H4 (cell line): ENCODE results near the gene AFF2. TPM values are rescaled to one million over a fixed set of nuclear protein-coding genes. Genes with fewer than 3 reads are reported as not detected.

Experiments used
- DNase-seq: peaks from one replicate; pipeline ENCODE4 v3.0.0-alpha.2; 2015; ENCODE audit warnings: low spot score
- total RNA-seq: library from RNA; depleted of rRNA; stranded (reverse); fragments of >200 nt; shearing (Covaris generic); gene quantifications from 2 replicates; pipeline ENCODE4 v1.2.3, GENCODE V29; 2014

AFF2 gene
- total RNA-seq, 1 experiment from 2014 or later: under 0.01 TPM

DNA sequence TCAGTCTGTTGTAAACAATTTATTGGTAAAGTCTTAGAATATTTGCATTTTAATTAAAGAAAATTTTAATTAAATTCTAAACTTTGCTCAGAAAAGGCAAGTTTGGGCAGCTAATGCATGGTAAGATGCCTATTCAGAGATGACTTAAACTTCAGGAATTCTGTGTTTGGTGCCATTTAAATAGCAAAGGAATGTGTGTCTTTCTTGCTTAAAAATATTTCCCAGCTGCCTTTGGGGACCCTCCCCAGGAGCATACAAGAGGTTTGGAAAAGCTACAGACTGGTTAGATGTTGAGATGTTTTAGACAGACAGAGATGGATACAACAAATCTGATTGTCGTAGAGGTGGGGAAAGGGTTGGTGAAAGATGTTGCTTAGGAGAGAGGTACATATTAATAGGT is 36.5 kb downstream of the AFF2 start:
- no peak for DNase-seq

DNA sequence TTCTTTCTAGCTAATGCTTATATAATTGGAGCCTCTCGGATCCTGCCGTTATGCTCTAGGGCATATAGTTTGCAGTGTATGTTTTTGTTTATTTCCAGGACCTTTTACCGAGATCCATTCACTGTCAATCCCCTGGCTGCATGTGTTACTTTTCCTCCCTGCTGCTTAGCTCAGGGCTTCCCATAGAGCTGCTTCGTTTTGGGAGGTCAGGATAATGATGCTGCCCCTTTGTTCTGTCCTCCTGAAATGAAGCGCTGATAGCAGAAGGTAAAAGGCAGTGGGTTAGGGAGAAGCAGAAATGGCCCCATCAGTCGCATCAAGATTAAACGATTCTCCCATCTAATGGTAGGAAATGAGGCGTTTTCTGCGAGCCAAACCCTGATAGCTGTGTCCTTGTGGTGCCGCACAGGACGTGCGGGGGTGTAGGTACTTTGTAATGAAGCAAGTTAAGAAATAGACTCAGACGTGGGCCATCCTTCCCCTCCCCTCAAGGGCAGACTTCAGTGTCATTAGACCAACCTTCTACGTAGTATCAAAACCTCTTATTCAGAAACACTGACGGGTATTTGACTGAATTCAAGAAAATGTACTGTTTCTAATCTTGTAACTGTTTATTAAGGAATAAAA is 37.3 kb downstream of the AFF2 start:
- no peak for DNase-seq

DNA sequence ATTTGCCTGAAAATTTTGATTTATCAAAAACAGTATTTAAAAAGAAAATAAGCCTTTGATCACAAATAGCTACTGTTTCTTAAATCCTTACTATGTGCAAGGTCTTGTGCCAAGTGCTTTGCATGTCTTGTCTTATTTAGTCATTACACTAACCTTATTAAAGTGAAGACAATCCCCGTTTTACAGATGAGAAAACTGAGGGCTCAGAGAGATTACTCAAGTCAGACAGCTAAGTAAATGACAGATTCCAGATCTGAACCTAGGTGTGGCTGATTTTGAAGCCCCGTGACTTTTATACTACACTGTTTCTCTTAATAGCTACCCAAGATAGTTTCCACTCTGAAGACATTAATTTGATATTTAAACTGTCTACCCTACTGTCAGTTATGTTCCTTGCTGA is 38.2 kb downstream of the AFF2 start:
- no peak for DNase-seq

DNA sequence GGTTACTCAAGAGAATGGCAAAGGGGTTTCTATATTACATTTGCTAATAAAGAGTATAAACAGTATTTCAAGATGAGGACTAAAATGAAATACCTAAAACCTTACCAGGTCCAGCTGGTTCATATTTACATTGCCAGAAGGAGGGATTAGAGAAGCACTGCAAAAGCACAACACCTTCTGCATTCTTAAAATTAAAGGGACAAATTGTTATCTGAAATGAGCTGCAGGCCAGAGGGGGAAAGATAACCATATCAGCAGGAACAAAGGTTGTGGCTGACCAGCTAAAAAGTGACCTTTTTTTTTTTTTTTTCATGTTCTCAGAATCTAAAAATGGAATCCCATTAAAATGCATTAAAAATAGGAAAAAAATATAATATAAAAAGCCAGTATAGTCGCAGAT is 39.7 kb downstream of the AFF2 start:
- DNase-seq: no peak

DNA sequence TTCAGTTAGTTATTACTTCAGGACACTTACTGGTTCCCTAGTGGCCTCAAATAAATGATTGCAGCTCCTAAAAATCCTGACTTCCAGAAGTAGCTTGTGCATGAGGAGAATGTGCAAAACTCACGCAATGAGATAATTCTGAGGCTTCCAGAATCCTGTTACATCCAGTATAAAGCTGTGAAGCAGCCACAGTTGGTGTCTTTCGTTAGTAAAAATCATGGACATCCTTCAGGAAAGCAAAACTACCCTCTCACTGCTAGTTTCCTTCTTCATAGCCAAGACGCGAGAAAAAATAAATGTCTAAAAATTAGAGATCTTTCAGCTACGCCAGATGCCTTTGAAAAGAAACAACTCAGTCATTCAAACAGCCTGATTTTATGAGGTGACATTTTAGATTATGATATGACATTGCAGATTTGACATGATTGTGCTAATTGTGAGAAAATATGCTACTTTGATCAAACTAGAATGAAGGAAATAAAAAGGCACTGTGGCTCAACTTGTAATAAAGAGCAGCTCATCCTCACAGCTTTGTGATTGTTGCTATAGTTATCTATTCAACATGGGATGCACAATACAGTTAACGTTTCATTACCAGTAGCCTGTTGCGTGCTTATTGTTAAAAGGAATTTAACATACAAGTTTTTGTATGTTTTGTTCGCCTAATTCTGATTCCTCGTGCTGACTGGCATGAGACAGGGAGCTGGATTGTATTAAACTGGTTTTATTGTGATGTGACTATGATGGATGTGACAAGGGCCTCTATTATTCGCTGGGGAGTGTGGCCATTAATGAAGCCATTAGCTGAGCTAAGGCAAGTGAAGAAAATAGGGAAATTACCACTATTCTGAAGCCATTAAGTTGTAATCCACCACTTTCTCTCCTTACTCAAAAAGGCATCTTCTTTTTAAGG is 40.5 kb downstream of the AFF2 start:
- no peak for DNase-seq

DNA sequence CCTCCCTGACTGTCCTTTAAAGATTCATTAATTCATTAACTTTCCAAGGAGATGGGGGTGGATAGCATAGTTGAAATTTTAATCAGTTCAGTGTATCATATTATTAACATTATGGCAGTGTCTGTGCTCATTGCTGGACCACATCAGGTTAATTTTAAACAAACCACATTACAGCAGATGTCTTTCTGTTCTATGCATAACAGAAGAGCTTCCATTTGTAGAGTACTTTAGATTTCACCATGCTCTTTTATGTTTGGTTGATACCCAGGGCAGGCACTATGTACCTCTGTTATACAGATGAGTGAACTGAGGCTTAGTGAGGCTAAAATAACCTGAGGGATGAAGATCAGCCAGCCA is 41.1 kb downstream of the AFF2 start:
- DNase-seq: no peak

DNA sequence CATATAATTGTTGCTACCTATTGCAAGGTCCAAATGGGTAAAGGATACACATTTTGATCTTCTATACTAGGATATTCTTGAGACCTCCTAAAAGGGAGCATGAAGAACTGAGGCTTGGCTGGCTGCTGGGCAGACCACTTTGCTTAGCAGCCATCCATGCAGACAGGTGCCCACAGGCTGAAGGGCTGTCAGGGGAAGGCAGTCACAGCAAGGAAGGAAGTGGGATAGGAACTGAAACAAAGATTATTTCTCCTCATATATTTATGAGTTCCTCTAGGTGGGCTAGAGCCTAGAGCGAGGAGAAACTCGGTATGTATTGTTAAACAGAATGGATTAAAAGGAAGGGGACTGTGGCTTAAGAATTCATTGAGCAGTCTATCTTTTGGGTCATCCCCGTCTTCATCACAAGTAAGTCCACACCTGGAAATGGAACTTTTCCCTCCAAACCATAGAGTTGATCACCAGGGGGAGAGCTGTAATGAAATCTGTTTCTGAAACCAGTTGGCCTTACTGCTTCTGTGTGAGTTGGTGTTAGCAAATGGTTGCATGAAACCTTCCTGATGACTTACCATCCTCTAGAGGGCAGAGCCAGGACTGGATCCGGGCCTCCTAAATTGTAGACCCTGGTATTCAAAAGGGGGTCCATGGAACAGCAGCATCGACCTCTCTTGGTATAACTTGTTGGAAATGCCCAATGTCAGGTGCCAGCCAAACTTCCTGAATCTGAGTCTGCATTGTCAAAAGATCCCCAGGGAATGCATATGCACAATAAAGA is 42.3 kb downstream of the AFF2 start:
- DNase-seq: no peak

DNA sequence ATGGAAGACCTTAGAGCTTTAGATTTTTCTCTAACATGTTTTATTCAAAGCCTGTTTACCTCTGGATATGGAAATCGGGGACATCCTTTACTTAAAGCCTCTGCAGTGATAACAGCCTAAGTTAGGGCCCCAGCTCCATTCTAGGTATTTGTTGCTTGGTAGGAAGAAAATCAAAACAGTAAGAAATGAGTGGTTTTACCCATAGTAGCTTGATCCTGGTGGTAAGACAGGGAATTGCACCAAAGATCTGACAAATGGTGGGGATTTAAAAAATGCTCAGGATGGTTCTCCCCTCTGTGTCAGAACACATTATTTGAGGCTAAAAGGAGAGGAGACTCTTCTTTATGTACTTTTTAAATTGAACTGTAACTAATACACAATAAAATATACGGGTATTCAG is 52.4 kb downstream of the AFF2 start:
- DNase-seq: no peak

DNA sequence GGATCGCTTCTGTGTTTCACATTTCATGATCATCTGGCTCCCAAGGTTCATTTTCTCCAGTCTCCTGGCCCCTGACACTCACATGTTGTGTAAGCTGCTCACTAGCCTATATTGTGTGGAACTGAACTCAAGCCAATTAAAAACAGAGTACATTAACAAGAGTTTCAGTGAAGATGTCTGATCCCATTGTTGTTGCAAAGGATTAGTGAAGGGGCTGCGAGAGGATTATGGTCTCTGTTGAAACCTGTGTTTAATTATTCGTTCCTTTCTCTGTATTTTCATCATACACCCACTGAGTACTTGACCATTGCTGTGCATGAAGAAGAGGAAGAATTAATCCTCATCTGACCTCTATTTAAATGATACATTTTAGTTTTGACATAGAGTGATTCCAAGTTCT is 54.7 kb downstream of the AFF2 start:
- no peak for DNase-seq

DNA sequence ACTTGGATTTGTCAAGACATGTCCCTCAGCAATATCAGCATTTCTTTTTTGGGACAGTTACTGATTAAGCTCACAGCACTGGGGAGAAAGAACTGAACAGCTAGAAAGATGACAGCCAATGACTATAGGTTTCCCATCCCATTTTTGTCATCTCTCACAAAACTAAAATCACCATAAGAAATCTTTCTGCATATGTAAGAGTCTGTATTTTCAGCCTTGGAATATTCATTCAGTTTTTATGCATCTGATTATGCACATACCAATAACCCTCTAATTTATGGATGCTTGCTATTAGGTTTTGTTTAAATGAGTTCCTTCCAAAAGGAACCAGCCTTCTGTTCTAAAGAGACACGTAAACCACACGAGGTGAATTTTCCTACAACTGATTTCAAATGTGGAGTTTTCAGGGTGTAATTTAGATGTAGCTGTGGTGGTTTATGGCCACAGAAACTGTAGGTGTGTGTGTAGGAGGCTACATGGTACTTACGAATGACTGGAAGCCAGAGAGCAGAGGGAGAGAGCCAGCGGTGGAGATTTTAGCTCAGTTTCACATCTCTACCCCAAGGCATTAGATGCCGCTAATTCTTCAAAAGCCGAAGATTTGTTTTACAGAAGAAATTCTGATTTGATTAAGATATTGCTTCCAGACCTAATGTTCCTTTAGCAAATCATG is 55.3 kb downstream of the AFF2 start:
- DNase-seq: no peak

DNA sequence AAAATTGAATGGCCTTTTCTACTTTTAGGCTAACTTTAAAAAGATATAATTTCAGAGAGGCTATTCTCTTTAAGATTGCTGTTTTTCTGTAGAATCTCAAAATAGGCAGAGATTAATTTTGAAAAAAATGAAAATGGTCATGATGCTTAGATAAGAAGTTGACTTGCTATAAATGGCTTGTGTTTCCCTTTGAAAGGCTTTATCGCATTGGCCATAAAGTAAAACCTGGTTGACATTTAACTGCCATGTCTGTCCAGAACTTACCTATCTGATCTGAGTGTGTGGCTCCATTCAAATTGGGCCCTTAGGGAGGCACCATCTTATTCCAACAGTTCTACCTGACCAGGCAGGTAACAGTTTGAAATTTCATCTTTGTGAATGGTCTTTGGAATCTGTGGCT is 56.1 kb downstream of the AFF2 start:
- no peak for DNase-seq

DNA sequence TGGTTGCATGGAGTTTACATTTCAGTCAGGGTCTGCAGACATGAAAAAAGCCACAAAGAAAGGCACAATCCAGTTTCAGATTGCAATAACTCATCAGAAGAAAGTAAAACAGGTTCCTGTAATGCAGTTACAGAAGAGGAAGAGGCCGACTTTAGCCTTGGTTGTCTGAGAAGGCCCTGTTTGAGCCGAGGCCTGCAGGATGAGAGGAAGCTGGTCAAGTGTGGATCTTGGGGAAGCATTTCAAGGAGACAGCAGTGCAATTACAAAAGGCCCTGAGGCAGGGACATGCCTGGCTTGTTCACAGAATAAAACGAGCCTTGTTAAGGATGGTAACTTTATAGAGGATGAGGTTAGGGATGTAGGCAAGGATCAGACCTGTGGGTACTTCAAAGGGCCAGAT is 62.4 kb downstream of the AFF2 start:
- no peak for DNase-seq

DNA sequence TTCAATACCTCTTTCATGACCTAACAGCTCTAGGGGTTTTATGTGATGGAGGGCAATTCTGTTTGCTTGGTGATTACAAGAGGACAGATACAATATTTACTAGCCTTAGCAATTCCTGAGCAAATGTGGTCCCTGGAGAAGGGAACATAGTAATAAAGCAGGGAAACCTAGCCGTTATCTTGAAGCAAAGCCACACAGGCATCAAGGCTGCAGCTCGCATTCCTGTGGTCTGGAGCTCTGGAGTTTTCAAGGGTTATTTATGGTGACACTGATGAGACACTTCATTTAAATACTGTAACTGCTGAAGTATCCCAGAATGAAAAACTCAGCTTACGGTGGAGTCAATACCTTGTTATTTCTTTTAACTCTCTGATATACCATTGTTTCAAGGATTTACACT is 66.8 kb downstream of the AFF2 start:
- DNase-seq: peak; percentile 62

DNA sequence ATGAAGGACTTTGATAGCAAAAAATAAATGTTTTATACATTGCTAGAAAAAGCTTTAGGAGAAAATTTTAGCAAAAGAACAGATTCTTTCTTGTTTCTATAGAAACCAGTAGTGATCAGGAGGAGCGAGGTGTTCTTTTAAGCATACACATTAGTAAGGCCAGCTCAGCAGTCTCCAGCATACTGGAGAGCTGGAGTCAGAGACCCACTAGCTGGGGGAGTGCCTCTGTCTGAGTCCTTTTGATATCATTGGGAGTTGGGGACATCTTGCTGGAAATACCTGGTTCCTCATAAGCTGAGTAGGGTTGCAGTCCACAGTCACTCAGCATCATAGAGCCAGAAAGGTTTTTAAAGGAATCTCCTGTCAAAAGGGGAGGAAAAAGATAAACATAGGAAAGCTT is 67.4 kb downstream of the AFF2 start:
- no peak for DNase-seq

DNA sequence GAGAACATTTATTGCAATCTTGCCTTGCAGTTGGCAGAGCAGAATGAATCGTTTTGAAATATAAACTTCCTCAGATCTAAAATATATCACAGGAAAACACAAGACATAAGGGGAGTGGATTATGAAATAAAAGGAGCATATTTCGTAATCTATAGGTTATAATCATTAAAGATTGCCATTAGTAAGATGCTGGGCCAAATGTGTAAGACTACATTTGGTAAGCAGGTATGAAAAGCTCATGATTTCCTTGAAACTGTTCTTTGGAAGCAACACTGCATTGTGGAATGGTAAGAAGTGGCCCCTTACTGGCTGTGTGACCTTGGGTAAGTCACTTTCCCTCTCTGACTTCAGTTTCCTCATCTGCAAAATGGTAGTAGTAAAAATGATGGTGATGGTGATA is 68.3 kb downstream of the AFF2 start:
- no peak for DNase-seq

DNA sequence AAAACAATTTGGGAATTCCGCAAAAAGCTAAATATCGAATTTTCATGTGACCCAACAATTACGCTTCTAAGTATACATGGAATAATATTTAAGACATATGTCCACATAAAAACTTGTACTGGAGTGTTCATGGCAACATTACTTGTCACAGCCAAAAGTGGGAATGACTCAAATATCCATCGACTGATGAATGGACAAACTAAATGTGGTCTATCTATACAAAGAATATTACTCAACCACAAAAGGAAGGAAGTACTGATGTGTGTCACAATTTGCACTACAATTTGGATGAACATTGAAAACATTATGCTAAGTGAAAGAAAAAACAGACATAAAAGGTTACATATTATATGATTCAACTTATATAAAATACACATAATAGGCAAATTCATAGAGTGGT is 71.9 kb downstream of the AFF2 start:
- DNase-seq: no peak

DNA sequence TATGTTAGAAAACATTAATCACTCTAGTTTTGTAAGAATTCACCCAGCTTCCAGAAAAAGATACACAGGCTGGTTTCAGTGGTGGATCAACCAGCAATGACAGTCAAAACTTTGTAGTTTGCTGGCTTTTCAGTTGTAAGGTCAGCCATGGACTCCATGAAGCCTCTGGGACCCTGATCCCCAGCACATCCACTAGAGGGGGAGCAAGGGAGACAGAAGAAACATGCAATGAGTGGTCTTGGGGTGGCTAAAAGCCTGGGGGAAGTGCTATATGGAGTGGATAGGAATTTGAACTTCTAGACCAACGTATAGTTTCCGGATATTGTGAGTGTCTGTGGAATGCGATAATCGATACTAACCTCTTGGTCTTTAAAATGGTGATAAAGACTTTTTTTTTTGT is 72.7 kb downstream of the AFF2 start:
- DNase-seq: no peak

DNA sequence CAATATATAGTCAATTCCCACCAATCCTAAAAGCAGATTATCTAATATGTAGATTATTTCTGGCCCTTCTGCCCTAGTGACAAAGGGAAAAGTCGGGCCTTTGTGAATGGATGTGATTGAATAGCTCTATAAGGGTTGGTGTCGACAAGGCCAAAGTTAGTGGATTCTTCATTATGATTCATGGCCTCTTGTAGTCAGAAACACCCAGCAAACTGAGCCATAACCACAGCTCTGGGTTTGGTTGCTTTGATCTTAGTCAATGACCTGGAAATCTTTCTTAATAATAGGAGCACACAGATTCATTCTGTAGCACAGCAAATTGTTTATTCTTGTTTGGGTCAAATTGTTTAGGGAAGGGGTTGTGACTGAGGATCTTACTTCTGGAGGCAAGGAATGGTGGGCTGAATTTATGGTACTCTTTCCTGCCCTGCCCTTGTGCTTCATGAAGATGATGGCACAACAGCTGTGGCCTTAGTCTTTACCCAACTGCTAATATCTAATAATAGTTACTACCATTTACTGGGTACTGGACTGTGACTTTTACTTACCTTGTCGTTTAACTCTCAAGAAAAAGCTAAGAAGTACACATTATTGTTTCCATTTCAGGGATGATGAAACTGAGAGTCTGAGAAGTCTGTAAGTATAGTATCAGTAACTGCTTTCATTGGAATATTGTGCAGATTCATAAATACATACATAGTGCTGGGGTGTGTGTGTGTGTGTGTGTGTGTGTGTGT is 74.0 kb downstream of the AFF2 start:
- no peak for DNase-seq

DNA sequence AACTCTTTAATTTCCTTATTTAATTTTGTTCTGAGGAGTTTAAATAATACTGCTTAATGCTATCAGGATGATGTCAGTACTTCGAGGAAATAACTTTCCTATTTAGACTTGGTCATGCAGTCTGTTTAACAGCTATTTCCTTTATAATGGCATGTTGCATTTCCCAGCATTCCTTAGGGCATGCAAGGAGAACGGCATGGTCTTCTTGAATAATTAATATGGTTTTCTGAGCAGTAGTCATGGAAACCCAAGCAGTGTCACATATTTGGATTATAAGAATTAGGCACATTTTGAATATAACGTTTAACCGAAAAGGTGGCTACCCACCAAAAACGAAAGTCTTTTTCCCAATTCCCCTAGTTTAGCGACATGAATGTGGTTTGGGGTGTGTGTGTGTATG is 76.0 kb downstream of the AFF2 start:
- no peak for DNase-seq

DNA sequence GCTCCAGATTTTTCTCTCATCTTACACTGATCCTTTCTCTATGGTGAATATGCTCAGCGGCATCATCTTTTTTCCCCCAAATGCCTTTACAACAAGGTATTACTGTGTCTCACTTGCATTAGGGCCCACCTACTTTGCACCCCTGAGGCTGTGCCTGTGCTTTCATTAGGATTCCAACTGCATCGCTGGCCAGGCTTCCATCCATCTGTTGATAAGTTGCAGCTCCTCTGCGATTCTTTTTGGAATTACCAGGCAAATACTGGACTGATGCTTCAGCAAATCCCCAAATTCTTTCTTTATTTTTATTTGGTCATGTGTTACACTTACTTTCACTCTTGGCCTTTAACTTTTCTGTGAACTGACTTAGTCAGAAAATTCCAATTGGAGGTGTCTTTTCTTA is 77.3 kb downstream of the AFF2 start:
- DNase-seq: no peak

DNA sequence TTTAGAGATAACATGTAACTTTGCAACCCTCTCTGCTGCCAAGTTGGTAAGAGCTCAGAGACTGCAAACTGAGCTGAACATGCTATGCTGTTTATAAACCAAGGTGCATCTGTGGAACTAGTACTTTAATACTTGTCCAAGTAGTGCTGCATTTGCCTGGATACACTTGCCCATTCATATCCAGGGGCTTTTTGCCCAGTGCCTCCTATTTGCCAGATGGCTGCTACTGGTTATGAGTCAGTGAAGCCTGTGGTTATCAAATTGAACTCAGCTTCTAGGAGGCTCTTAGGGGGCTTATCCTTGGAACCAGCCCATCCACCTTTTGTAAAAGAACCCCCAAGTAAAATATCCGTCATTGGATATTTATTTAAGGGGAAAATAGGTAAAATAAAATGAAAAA is 79.6 kb downstream of the AFF2 start:
- no peak for DNase-seq

DNA sequence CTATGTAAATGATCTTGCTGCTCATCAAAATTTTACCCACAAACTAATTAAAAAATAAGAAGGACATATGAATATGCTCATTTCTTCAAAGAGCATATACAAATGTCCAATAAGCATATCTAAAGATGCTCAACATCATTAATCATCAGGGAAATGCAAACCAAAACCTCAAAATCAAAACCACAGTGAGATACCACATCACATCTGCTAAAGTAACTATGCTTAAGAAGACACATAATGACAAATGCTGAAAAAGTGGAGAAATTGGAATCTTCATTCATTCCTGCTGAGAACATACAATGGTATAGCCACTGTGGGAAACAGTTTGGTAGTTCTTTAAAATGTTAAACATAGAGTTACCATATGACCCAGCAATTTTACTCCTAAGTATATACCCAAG is 81.9 kb downstream of the AFF2 start:
- DNase-seq: no peak
